OCI-LY7 (cell line): Measurements from ENCODE around the gene LARGE1.

Source experiments
- EZH2phosphoT487 ChIP-seq: fragments of 200-600 bp; sonication (generic); IDR thresholded peaks from 2 replicates; pipeline ENCODE4 v1.6.1; 2018; ENCODE audit warnings: low read depth, borderline replicate concordance, mild to moderate bottlenecking, mixed run types, antibody characterized with exemption, low read length, moderate library complexity, mixed read lengths
- TF ChIP-seq, protein P1 (sequence below): fragments of 200-600 bp; sonication (generic); conservative IDR thresholded peaks from 2 replicates; pipeline ENCODE4 v1.5.1; 2014; ENCODE audit warnings: mild to moderate bottlenecking, antibody characterized with exemption, low read length, moderate library complexity, mixed read lengths

DNA sequence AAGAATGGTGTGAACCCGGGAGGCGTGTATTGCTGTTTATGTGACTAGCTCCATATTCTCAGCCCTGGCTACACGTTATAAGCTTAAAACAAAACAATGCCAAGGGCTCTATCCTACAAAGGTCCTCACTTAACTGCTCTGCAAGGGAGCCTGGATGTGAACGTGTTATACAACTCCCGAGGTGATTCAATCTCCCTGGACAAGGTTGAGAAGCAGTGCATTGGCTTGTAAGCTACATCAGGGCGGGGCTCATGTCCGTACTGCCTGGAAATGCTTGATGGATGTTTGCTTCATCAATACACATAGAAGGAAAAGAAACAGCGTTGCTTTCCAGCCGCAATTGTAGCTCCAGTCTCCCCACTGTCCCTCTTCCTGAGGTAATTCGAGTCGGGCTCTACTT lies 605.2 kb downstream of the LARGE1 start:
- TF ChIP-seq, protein P1, sequence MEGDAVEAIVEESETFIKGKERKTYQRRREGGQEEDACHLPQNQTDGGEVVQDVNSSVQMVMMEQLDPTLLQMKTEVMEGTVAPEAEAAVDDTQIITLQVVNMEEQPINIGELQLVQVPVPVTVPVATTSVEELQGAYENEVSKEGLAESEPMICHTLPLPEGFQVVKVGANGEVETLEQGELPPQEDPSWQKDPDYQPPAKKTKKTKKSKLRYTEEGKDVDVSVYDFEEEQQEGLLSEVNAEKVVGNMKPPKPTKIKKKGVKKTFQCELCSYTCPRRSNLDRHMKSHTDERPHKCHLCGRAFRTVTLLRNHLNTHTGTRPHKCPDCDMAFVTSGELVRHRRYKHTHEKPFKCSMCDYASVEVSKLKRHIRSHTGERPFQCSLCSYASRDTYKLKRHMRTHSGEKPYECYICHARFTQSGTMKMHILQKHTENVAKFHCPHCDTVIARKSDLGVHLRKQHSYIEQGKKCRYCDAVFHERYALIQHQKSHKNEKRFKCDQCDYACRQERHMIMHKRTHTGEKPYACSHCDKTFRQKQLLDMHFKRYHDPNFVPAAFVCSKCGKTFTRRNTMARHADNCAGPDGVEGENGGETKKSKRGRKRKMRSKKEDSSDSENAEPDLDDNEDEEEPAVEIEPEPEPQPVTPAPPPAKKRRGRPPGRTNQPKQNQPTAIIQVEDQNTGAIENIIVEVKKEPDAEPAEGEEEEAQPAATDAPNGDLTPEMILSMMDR, result no peak
- no peak for TF ChIP-seq EZH2phosphoT487
